ENCODE measurements around the gene PNKD.

Gene PNKD, protein sequence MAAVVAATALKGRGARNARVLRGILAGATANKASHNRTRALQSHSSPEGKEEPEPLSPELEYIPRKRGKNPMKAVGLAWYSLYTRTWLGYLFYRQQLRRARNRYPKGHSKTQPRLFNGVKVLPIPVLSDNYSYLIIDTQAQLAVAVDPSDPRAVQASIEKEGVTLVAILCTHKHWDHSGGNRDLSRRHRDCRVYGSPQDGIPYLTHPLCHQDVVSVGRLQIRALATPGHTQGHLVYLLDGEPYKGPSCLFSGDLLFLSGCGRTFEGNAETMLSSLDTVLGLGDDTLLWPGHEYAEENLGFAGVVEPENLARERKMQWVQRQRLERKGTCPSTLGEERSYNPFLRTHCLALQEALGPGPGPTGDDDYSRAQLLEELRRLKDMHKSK

DNA sequence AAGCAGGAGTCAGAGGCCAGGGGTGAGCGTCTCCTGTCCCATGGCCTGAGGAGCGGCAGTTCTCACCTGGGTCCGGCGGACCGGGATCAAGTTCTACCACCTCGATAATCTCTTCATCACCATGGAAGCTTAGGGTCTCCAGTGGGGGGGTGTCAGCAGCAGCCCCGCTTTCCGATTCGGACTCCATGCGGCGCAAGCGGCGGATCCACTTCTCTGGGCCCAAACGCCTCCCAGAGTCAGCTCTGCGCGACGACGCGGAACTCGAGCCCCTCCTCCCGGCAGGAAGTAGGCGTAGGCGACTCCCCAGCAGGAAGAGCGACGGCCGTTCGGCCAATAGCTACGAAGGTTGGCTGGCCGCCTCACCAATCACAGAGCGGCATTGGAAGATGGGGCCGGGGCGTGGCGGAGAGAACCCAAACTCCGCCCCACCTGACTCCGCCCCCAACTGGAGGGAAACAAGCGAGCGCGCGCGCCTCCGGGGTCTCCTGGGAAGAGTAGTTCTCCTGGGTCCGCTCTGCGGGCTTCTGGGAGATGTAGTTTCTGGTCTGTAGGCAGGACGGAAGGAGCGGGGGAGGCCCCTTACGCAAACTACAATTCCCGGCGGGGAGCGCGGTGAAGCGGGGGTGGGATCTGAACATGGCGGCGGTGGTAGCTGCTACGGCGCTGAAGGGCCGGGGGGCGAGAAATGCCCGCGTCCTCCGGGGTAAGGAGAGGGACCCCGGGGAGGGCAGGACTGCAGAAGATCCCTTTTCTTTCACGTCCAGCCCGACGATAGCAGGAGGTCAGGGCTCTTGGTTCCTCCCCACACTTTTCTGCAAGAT is at the start of gene PNKD, which contains the start of gene AAMP:
Gene PNKD (plus strand): TSS at position 620 of the 821 bp plus-strand sequence. CDS start 17 bp downstream, at position 637.
Gene AAMP (minus strand): TSS at position 238 of the 821 bp plus-strand sequence. CDS start 51 bp downstream, at position 187.
- peak; percentile 89 to 100 (median 99) for DNase-seq

DNA sequence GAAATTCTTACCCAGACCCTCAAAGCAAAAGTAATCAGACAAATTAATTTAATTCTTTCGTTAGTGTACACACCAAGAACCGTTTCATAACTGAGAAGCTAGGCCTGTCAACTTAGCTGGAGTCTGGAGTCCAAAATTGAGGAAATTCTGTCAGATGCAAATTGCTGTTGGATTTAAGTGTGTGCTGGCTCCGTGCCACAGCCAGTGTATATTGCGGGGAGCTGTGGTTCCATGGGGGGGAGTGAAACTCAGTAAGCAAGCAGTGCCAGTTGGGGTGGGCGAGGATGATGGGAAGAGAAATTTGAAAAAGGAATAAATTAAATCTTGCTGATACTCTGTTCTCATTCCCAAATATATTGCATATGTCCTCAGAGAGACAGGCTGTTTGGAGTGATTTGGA is 49.3 kb upstream of the PNKD start:
- peak in 2 of 51 donors; percentile 5 to 17 for DNase-seq

DNA sequence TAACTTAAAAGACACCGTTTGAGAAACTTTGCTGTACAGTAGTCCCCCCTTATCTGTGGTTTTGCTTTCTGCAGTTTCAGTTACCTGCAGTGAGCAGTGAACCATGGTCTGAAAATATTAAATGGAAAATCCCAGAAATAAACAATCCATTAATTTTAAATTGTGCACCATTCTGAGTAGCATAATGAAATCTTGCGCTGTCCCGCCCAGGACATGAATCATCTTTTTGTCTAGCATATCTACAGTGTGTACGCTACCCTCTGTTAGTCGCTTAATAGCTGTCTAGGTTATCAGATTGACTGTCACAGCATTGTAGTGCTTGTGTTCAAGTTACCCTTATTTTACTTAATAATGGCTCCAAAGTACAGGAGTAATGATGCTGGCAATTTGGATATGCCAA is 47.3 kb upstream of the PNKD start:
- DNase-seq, result no peak

DNA sequence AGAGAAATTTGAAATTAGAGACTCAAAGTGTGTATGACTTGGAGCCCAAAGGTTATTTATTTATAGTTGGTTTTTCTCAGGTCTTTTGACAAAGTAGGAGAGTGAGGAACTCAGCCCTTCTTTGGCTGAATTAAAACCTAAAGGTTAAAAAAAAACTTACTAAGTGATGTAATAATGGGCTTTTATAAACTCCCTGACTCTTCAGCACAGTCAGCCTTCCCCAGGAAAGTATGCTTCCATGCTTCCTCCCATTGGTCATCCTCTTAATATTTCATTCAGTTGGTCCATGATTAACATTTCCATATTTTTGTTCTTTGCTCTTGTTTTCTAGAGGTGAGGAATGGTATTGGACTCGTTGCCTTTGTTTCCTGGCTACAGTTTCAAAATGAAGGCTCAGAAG is 46.1 kb upstream of the PNKD start:
- DNase-seq, result no peak

DNA sequence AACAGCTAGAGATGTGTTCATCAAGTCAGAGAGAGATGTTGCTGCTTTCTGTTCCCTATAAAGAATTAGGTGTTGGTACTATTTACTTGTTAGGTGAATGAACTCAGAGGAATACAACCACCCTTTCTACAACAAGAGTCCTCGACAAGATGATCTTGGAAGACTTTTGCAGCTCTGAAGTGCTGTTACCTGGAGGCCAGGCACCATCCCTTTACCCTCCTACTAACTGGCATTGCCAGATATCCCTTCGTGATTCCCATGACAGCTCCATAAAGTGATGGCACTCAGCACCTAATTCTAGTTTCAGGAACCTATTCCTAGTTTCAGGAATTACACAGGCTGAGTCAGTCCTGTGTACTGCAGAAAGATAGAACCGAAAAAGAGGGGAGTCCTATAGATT is 43.4 kb upstream of the PNKD start:
- no peak for DNase-seq

DNA sequence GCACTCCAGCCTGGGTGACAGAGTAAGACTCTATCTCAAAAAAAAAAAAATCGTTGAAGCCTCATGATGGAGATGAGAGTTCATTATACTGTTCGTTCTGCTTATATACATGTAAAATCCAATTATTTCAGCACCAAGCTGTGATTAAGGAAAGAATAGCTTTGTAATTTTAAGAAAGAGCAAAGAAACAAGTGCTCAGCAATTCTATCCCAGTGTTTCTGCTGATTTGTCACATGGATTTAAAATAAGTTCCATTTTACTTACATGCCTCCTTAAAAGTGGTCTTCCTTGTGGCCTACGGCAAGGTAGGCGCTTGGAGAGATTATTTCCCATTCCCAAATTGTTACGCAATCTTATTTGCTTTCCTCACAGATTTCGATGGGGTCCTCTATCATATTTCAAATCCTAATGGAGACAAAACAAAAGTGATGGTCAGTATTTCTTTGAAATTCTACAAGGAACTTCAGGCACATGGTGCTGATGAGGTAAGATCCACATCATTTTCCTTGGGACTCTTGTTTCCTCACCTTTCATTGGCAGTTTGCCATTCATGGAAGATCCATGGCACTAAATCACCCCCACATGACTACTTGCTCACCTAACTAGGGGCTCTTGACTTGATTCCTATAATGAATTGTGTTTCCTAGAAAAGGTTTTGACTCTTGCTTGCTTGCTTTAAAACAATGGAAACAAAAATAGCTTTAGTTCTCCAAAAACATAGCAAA is 41.8 kb upstream of the PNKD start:
- no peak for DNase-seq

DNA sequence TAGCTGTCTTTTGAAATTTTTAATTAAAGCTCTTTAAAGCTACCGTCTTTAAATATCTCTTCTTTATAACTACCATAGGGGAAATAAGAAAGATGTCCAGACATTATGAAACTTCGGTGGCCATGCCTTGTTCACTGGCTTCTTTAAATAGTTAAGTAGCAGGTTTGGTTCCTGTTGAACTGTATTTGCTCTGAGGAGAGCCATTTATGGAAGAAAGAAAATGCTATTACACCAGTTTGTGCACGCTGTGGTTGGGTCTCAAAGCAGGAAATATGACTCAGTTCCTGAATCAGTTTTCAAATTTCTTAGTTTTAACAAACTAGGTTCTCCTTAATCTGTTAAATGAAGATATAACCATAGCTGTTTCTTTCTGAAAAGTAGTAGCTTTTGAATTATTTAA is 41.1 kb upstream of the PNKD start:
- DNase-seq, result peak in 1 of 51 donors; percentile 11

DNA sequence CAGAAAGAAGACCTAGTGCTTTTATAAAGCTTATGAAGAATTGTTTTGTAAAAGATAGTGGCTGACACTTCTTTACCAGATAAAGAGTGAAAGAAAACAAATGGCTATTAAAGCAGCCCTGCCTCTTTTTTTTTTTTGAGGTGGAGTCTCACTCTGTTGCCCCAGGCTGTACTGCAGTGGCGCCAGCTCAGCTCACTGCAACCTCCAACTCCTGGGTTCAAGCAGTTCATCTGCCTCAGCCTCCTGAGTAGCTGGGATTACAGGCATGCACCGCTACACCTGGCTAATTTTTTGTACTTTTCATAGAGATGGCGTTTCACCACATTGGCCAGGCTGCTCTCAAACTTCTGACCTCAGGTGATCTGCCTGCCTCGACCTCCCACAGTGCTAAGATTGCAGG is 40.5 kb upstream of the PNKD start:
- DNase-seq, result no peak

DNA sequence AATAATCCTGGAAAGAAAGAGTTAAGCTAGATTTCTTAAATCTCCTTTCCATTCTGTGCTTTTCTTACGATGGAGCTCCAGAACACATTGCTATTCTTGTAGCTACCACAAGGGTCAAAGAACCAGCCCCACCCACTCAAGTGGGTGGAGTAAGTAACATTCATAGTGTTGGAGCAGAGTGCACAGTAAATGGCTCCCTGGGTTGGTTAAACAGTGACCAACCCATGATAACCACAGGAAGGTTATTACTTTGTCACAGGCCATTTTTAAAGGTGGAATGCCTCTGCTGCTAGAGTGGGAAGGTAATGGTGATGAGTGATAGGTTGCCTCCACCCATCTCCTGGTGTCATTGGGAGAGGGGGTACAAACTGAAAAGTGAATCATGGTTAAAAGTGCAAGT is 39.4 kb upstream of the PNKD start:
- DNase-seq, result no peak

DNA sequence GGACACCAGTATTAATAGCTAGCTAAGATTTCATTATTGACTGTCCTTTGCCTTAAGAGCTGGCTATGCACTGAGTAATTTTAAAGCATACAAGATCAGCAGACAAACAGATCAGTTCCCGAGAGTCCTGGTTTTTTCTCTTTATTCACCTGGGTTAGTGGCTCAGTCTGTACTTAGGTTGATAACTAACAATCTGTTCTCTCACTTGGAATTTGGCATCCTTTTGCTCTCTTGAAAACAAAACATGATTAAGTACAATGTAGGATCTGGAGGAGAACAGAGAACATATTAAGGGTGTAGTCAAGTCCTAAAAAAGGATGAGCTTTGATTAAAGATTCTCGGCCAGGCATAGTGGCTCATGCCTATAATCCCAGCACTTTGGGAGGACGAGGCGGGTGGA is 36.8 kb upstream of the PNKD start:
- DNase-seq, result no peak

DNA sequence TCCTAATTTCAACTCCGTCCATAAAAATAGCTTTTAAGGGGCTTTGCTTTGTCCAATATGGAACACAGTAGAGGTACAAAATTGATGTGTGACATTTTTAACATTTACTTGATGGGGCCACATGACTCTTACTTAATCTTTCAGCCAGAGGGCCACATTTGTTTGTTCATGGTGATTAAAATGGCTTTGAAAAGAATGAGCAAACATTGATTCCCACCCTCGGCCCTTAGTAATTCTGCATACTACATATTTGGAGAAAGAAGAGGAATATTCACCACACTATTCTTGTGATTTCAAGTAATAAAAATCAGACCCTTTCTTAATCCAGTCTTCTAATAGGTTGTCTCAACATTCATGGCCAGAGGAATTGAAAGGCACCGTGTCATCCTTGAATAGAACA is 35.8 kb upstream of the PNKD start:
- no peak for DNase-seq

DNA sequence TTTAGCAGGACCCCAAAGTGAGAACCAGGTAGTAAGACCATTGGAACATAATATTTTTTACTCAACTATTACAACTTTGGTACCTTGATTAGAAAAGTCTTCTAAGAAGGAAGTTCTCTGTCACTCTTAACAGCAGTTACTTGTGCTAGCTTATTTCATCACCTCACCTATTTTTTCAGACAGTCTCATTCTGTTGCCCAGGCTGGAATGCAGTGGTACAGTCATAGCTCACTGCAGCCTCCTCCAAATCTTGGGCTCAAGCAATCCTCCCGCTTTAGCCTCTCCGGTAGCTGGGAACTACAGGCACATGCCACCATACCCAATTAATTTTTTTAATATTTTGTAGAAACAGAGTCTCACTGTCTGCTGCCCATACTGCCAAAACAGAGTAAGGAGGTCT is 35.3 kb upstream of the PNKD start:
- DNase-seq, result no peak

DNA sequence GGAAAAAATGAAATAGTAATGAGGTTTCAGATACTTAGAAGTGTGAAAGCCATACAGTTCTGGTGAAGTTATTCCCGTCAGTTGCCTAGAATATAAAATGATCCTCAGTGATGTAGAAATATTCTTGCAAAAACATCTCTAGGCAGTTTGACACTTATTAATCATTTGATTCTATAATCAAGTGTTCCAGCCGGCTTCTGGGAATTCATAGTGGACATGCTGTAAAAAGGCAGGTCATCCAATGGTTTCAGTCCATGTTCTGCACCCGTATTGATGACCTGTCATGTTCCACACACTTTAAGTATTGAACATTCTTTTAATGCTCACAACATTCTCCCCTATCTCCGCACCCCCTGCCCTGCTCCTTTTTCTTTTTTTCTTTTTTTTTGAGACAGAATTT is 33.5 kb upstream of the PNKD start:
- DNase-seq, result no peak

DNA sequence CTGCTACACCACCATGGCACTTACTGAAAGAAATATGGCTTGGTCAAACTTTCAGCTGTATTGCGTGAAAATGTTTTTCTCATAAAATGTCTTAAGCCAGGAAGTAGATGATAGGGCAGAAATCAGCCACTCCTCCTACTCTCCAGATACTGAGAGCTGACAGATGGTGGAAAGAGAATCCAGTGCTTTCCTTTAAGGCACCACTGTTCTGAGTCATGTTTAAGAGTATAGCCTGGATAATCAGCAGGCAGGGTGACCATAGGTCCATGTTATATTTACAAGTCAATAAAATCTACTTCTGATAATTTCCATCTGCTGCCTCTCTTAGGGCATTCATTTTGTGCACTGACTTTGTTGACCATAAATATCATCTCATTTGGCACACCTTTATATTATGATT is 31.4 kb upstream of the PNKD start:
- no peak for DNase-seq

DNA sequence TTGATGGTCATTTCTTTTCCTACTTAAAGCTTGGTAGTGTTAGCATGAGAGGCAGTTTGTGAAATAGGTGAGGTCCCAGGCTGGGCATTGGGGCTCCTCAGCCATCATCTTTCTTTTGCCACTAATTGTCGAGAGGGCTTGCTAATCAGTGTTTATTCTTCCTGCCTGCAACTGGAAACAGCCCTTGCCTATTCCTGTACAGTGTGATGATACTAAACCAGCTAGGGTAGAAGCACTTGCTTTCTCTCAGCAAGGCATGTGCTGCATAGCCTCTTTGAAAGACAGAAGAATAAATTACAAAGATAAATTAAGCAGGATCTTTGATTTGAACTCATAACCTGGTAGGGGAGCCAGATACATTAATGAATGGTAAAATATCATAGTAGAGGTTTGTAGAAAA is 26.1 kb upstream of the PNKD start:
- DNase-seq, result no peak

DNA sequence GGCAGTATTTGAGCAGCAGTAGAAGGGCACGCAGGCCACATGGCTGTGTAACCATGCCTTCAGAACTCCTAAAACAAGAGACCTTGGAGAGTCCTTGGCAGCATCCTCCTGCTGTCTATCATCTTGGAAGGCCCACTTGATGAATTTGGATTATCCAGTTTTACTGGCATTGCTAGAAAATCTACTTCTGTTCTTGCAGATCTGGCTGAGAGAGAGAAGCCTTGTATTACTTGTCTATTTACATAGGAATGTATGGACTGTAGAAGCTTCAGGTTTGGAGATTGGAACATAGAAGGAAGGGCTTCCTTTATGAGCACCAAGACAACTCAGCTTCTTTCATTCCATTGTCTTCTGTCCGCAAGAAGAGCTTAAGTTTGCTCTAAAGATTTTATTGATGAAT is 25.7 kb upstream of the PNKD start:
- no peak for DNase-seq

DNA sequence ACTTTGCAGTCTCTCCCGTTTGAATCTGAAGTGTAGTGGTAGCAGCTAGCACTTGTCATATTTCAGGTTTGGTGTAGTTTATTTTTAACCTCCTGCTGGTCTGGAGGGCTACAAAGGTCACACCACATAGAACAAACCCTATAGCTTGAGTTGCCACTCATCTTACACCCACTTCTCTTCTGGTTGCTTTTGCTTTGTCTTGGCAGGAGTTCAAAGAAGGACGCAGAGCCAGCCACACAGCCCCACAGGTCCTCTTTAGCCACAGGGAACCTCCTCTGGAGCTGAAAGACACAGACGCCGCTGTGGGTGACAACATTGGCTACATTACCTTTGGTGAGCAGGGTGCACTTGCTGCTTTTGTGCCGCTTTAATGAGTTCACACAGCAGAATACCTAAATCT is 25.1 kb upstream of the PNKD start:
- DNase-seq, result no peak

DNA sequence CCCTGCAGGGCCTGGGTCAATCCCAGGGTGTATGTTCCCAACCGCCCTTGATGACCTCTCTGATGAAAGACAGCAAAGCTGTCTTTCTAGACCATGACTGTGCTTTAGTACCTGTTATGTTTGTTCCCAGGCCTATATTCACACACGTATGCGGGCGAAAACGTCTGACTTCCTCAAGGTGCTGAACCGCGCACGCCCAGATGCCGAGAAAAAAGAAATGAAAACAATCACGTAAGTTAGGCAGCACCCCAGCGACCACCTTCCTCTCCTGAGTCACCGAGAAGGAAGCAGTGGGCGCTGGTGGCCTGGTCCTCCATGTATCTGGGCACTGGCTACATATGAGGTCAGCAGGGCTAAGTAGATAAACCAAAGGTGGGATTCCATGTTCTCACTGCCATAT is 20.6 kb upstream of the PNKD start:
- no peak for DNase-seq

DNA sequence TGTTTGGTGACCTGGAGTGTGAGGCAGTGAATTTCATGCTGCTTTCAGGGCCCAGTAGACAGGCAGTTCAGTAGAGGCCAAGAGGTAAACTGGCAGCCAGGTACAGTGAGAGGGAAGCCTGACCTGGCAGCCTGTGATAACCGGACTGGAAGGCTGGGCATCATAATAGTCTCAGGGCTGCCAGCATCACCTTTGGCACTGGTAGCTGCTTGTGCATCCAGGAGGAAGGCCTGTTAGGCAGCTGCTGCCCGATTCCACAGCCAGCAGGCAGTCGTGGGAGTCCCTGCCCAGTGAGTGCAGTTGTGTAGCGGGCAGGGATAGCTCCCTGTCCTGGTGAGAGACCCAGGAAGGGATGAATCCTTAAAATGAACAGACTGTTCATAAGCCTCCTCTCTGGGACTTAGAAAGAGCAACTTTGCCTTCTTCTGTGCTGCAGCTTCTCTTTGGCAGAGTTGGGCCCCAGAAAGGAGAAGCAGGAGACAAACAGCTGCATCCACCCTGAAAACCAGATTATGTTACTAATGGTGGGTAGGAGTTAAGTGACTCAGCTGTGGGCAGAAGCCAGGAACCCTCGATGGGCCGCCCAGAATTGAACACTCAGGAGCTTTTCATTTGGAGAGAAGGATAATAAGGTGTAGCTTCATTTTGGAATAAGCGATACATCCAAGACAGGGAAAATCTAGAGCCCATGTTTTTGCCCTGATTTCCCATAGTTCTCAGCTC is 17.6 kb upstream of the PNKD start:
- peak in 2 of 51 donors; percentile 22 to 55 for DNase-seq

DNA sequence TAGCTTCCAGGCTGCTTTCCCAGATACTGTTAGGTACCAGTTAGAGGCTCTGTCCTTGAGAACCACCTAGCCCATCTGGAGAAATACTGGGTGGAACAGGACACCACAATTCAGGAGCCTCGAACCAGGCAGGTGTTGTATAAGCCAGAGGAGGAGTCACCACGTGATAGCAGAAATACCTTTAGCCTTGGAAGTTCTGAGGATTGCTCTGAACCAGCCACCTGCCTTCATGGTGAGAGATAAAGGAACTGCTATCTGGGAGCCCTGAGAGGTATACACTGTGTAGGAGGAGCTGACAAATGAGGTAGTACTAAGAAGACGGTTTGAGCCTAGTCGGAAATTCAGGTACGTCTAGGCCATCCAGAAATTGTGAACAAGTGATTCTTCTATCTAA is 17.1 kb upstream of the PNKD start:
- DNase-seq, result no peak

DNA sequence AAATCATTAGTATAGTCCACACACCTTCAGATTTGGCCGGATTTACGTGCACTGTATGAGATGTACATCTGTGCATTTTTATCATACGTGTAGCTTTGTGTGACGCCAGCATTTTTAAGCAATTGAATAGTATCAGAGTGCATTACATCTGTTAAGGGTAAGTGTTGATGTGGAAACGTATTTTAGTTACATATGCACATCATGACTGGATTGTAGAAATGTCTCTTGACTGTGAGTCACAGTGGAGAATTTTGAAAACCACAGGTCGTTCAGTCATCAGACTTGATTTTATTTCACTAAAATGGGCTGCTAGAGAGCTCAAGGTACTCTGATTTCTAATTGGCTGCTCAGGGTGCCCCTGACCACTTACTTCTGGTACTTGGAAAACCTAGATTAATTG is 14.9 kb upstream of the PNKD start:
- no peak for DNase-seq
